ENCODE data around the gene FOXJ1.

The FOXJ1 gene

DNA sequence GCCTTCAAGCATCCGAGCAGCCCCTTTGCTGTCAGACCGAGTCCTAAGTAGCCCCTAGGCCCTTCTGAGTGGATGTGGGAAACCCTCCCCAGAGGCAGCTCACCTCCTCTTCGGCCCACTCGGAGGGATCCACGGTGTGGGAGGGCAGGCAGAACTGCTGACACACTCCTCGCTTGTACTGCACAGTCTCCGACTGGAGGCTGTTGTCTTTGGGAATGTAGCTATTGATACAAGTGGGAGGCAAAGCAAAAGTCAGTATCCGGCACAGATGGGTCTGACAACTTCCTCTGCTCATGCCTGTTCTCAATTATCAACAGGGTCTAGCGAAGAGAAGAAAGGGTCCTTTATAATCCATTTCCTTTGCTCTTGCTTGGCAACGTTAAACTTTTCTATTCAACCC lies 25.9 kb upstream of the FOXJ1 start:
- TF ChIP-seq EZH2 (IDR thresholded peaks at IDR 0.05; ENCODE audit: borderline replicate concordance, low read depth, low read length, severe bottlenecking): no peak
- TF ChIP-seq, protein P1, sequence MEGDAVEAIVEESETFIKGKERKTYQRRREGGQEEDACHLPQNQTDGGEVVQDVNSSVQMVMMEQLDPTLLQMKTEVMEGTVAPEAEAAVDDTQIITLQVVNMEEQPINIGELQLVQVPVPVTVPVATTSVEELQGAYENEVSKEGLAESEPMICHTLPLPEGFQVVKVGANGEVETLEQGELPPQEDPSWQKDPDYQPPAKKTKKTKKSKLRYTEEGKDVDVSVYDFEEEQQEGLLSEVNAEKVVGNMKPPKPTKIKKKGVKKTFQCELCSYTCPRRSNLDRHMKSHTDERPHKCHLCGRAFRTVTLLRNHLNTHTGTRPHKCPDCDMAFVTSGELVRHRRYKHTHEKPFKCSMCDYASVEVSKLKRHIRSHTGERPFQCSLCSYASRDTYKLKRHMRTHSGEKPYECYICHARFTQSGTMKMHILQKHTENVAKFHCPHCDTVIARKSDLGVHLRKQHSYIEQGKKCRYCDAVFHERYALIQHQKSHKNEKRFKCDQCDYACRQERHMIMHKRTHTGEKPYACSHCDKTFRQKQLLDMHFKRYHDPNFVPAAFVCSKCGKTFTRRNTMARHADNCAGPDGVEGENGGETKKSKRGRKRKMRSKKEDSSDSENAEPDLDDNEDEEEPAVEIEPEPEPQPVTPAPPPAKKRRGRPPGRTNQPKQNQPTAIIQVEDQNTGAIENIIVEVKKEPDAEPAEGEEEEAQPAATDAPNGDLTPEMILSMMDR (IDR thresholded peaks at IDR 0.05; ENCODE audit: borderline replicate concordance, extremely low read depth, low read length, poor library complexity, severe bottlenecking): no peak
- no peak overlapping the region for H3K4me3 ChIP-seq (ENCODE audit: low read depth in 1 of 2, low read length in 2 of 2)
- no peaks in the 10 kb centered on the region for H4K20me1 ChIP-seq (ENCODE audit: insufficient read depth, low read length)
- no peaks in the 10 kb centered on the region for H3K79me2 ChIP-seq (ENCODE audit: insufficient read depth, low read length)
- H2AFZ ChIP-seq (ENCODE audit: low read depth, low read length): no peak overlapping the region
- no peak for DNase-seq
- H3K9ac ChIP-seq (ENCODE audit: low read depth, low read length): no peak overlapping the region
- no peak overlapping the region for H3K27ac ChIP-seq (ENCODE audit: low read length)
- H3K4me2 ChIP-seq (ENCODE audit: insufficient read depth, low read length): no peak overlapping the region
- H3K9me3 ChIP-seq (ENCODE audit: insufficient read depth, low read length, severe bottlenecking): no peaks in the 10 kb centered on the region
- no peaks in the 10 kb centered on the region for H3K36me3 ChIP-seq (ENCODE audit: insufficient read depth, low read length)
- no peaks in the 10 kb centered on the region for H3K27me3 ChIP-seq (ENCODE audit: insufficient read depth, low read length, poor library complexity)
- no peak for ATAC-seq (ENCODE audit: insufficient read depth, low read depth)
- H3K4me1 ChIP-seq (ENCODE audit: insufficient read depth, low read length): no peaks in the 10 kb centered on the region

DNA sequence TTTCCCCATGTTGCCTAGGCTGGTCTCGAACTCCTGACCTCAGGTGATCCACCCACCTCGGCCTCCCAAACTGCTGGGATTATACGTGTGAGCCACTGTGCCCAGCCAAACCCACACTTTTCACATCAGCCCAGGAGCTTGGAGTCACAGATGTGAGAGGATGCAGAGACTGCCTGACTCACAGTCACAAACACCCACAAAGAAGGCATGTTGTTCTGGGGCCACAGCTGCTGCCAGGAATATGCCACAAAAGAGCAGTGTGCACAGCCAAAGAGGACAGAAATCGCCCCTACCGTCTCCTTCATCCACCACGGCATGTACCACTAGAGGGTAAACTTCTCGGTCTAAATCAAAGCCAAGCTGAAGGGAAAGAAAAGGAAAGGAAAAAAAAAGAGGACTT lies 25.1 kb upstream of the FOXJ1 start:
- TF ChIP-seq EZH2 (IDR thresholded peaks at IDR 0.05; ENCODE audit: borderline replicate concordance, low read depth, low read length, severe bottlenecking): no peak
- TF ChIP-seq, protein P1 (IDR thresholded peaks at IDR 0.05; ENCODE audit: borderline replicate concordance, extremely low read depth, low read length, poor library complexity, severe bottlenecking): no peak
- Histone ChIP-seq H3K27ac (ENCODE audit: low read length) (no peak overlapping the region), H3K4me2 (ENCODE audit: insufficient read depth, low read length) (no peak overlapping the region), H3K4me3 (ENCODE audit: low read depth in 1 of 2, low read length in 2 of 2) (no peak overlapping the region), H3K79me2 (ENCODE audit: insufficient read depth, low read length) (no peaks in the 10 kb centered on the region), H4K20me1 (ENCODE audit: insufficient read depth, low read length) (no peaks in the 10 kb centered on the region), H3K4me1 (ENCODE audit: insufficient read depth, low read length) (no peaks in the 10 kb centered on the region), H3K9ac (ENCODE audit: low read depth, low read length) (no peak overlapping the region), H3K36me3 (ENCODE audit: insufficient read depth, low read length) (no peaks in the 10 kb centered on the region), H2AFZ (ENCODE audit: low read depth, low read length) (0 out of 2 replicates have a peak overlapping the region, but pooled peaks have one; percentile 21), H3K27me3 (ENCODE audit: insufficient read depth, low read length, poor library complexity) (no peaks in the 10 kb centered on the region), H3K9me3 (ENCODE audit: insufficient read depth, low read length, severe bottlenecking) (no peaks in the 10 kb centered on the region)
- DNase-seq (no peak), ATAC-seq (ENCODE audit: insufficient read depth, low read depth) (no peak)

DNA sequence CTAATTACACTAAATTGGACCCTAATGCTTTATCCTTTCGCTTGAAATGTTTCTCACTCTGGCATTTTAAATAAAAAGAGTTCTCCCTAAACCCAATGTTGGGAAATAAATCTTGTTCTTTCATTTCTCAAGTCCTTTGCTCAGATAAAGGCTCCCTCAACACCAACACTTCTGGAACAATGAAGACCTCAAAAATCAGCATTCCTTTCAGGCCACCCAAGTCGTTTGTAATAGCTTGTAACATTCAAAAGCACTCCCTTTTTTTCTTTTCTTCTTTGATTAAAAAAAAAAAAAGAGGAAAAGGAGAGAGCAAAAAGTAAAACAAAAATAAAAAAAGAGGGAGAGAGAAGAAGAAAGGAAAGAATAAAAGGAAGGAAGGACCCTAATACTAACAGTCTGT lies 23.3 kb upstream of the FOXJ1 start:
- TF ChIP-seq EZH2 (IDR thresholded peaks at IDR 0.05; ENCODE audit: borderline replicate concordance, low read depth, low read length, severe bottlenecking): no peak
- TF ChIP-seq, protein P1 (IDR thresholded peaks at IDR 0.05; ENCODE audit: borderline replicate concordance, extremely low read depth, low read length, poor library complexity, severe bottlenecking): no peak
- Histone ChIP-seq H3K79me2 (ENCODE audit: insufficient read depth, low read length) (no peaks in the 10 kb centered on the region), H3K4me2 (ENCODE audit: insufficient read depth, low read length) (no peak overlapping the region), H3K4me3 (ENCODE audit: low read depth in 1 of 2, low read length in 2 of 2) (no peak overlapping the region), H3K9me3 (ENCODE audit: insufficient read depth, low read length, severe bottlenecking) (no peaks in the 10 kb centered on the region), H3K36me3 (ENCODE audit: insufficient read depth, low read length) (no peaks in the 10 kb centered on the region), H3K4me1 (ENCODE audit: insufficient read depth, low read length) (no peaks in the 10 kb centered on the region), H3K27ac (ENCODE audit: low read length) (no peak overlapping the region), H2AFZ (ENCODE audit: low read depth, low read length) (peak overlapping the region; percentile 10; the same call in 1 of the 2 replicates), H3K9ac (ENCODE audit: low read depth, low read length) (no peak overlapping the region), H3K27me3 (ENCODE audit: insufficient read depth, low read length, poor library complexity) (no peaks in the 10 kb centered on the region), H4K20me1 (ENCODE audit: insufficient read depth, low read length) (no peaks in the 10 kb centered on the region)
- DNase-seq (no peak), ATAC-seq (ENCODE audit: insufficient read depth, low read depth) (no peak)

DNA sequence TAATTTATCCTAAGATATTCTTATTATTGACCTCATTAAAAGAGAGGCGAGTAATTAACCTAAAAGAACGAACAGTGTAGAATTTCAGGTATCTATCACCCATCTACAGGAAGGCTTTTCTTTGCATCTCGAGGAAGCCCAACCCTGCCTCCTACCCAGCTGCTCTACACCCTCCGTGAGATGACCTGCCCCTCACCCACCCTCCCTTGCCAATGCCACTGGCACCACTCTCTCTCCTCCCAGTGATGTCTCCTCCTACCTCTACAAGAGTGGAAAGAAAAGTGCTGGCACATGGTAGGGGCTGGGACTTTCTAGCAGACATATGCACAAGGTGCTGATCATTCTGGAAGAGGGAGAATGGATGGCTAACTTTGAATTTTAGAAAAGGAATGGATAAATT lies 22.9 kb upstream of the FOXJ1 start:
- H3K79me2 ChIP-seq (ENCODE audit: insufficient read depth, low read length): no peaks in the 10 kb centered on the region
- H3K9me3 ChIP-seq (ENCODE audit: insufficient read depth, low read length, severe bottlenecking): no peaks in the 10 kb centered on the region
- no peaks in the 10 kb centered on the region for H4K20me1 ChIP-seq (ENCODE audit: insufficient read depth, low read length)
- DNase-seq: no peak
- no peaks in the 10 kb centered on the region for H3K36me3 ChIP-seq (ENCODE audit: insufficient read depth, low read length)
- H3K4me2 ChIP-seq (ENCODE audit: insufficient read depth, low read length): no peak overlapping the region
- no peak overlapping the region for H3K27ac ChIP-seq (ENCODE audit: low read length)
- no peaks in the 10 kb centered on the region for H3K4me1 ChIP-seq (ENCODE audit: insufficient read depth, low read length)
- ATAC-seq (ENCODE audit: insufficient read depth, low read depth): no peak
- H3K9ac ChIP-seq (ENCODE audit: low read depth, low read length): no peak overlapping the region
- TF ChIP-seq, protein P1 (IDR thresholded peaks at IDR 0.05; ENCODE audit: borderline replicate concordance, extremely low read depth, low read length, poor library complexity, severe bottlenecking): no peak
- TF ChIP-seq EZH2 (IDR thresholded peaks at IDR 0.05; ENCODE audit: borderline replicate concordance, low read depth, low read length, severe bottlenecking): no peak
- H3K4me3 ChIP-seq (ENCODE audit: low read depth in 1 of 2, low read length in 2 of 2): no peak overlapping the region
- H3K27me3 ChIP-seq (ENCODE audit: insufficient read depth, low read length, poor library complexity): no peaks in the 10 kb centered on the region
- H2AFZ ChIP-seq (ENCODE audit: low read depth, low read length): no peak overlapping the region
